ENCODE data around the gene SPAG6. TPM values are rescaled to one million over a fixed set of nuclear protein-coding genes. Genes with fewer than 3 reads are reported as not detected.

SPAG6 gene
- total and polyA plus RNA-seq, 2 donors (not counting 1 experiment from before 2014, with no cell fraction given) = not detected

DNA sequence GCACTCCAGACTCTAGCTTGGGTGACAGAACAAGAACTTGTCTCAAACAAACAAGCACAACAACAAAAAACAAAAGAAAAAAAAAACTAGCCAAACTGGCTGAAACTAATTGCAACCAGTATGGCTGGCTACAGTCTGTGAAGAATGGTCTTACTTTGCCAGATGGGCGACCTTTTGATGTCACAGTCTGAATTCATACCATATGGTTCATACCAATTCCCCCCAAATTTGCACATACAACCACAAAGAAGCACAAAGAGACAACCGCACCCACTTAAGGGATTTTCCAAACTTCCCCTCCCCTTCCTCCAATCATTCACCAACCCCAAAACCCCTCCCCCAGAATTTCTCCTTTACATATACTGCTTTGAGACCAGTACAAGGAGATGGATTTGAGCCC lies 114.2 kb downstream of the SPAG6 start:
- no peak overlapping the region for H3K9ac ChIP-seq (ENCODE audit: insufficient read depth, low read length)
- H3K4me3 ChIP-seq (replicated peaks in 1 of 4; ENCODE audit: control extremely low read depth in 1 of 4, insufficient read depth in 1 of 4, low read depth in 3 of 4, low read length in 4 of 4) = no peak overlapping the region
- H3K4me2 ChIP-seq (ENCODE audit: extremely low read depth, insufficient read depth, low read length) = no peak overlapping the region
- TF ChIP-seq CTCF (conservative IDR thresholded peaks at IDR 0.05 in 1 of 2, IDR thresholded peaks at IDR 0.05 in 1 of 2; ENCODE audit: low read depth in 1 of 2, low read length in 2 of 2) (no peak), EZH2 (IDR thresholded peaks at IDR 0.05; ENCODE audit: low read length, missing control alignments) (no peak)
- no peaks in the 10 kb centered on the region for H3K36me3 ChIP-seq (ENCODE audit: control insufficient read depth, insufficient read depth, low read length)
- DNase-seq (ENCODE audit: low read depth in 2 of 2) = no peak
- H4K20me1 ChIP-seq (ENCODE audit: control insufficient read depth, extremely low read depth, insufficient read depth, low read length) = no peaks in the 10 kb centered on the region
- H3K79me2 ChIP-seq (ENCODE audit: control insufficient read depth, insufficient read depth, low read length) = no peaks in the 10 kb centered on the region
- H3K27me3 ChIP-seq (ENCODE audit: control insufficient read depth, insufficient read depth, low read length) = no peaks in the 10 kb centered on the region
- H3K9me3 ChIP-seq (ENCODE audit: control insufficient read depth, insufficient read depth, low read depth, low read length) = no peaks in the 10 kb centered on the region
- H3K4me1 ChIP-seq (ENCODE audit: control insufficient read depth, extremely low read depth, insufficient read depth, low read length) = no peaks in the 10 kb centered on the region
- no peak overlapping the region for H3K27ac ChIP-seq (ENCODE audit: insufficient read depth, low read length)
- no peak overlapping the region for H2AFZ ChIP-seq (ENCODE audit: low read length)

GRCh38 chr10:22460101-22460500 lies 114.8 kb downstream of the SPAG6 start:
- Histone ChIP-seq H4K20me1 (ENCODE audit: control insufficient read depth, extremely low read depth, insufficient read depth, low read length) (no peaks in the 10 kb centered on the region), H3K79me2 (ENCODE audit: control insufficient read depth, insufficient read depth, low read length) (no peaks in the 10 kb centered on the region), H3K27ac (ENCODE audit: insufficient read depth, low read length) (no peak overlapping the region), H3K4me3 (replicated peaks in 1 of 4; ENCODE audit: control extremely low read depth in 1 of 4, insufficient read depth in 1 of 4, low read depth in 3 of 4, low read length in 4 of 4) (no peak overlapping the region), H3K4me2 (ENCODE audit: extremely low read depth, insufficient read depth, low read length) (no peak overlapping the region), H2AFZ (ENCODE audit: low read length) (no peak overlapping the region), H3K9ac (ENCODE audit: insufficient read depth, low read length) (no peak overlapping the region), H3K27me3 (ENCODE audit: control insufficient read depth, insufficient read depth, low read length) (no peaks in the 10 kb centered on the region), H3K9me3 (ENCODE audit: control insufficient read depth, insufficient read depth, low read depth, low read length) (no peaks in the 10 kb centered on the region), H3K4me1 (ENCODE audit: control insufficient read depth, extremely low read depth, insufficient read depth, low read length) (no peaks in the 10 kb centered on the region), H3K36me3 (ENCODE audit: control insufficient read depth, insufficient read depth, low read length) (no peaks in the 10 kb centered on the region)
- DNase-seq (ENCODE audit: low read depth in 2 of 2) = no peak
- TF ChIP-seq EZH2 (IDR thresholded peaks at IDR 0.05; ENCODE audit: low read length, missing control alignments) (no peak), CTCF (conservative IDR thresholded peaks at IDR 0.05 in 1 of 2, IDR thresholded peaks at IDR 0.05 in 1 of 2; ENCODE audit: low read depth in 1 of 2, low read length in 2 of 2) (no peak)

GRCh38 chr10:22460531-22461403 lies 115.5 kb downstream of the SPAG6 start:
- no peaks in the 10 kb centered on the region for H3K36me3 ChIP-seq (ENCODE audit: control insufficient read depth, insufficient read depth, low read length)
- H3K9ac ChIP-seq (ENCODE audit: insufficient read depth, low read length) = no peak overlapping the region
- H3K4me2 ChIP-seq (ENCODE audit: extremely low read depth, insufficient read depth, low read length) = no peak overlapping the region
- no peaks in the 10 kb centered on the region for H4K20me1 ChIP-seq (ENCODE audit: control insufficient read depth, extremely low read depth, insufficient read depth, low read length)
- no peaks in the 10 kb centered on the region for H3K27me3 ChIP-seq (ENCODE audit: control insufficient read depth, insufficient read depth, low read length)
- no peak for TF ChIP-seq EZH2 (IDR thresholded peaks at IDR 0.05; ENCODE audit: low read length, missing control alignments)
- no peak for TF ChIP-seq CTCF (conservative IDR thresholded peaks at IDR 0.05 in 1 of 2, IDR thresholded peaks at IDR 0.05 in 1 of 2; ENCODE audit: low read depth in 1 of 2, low read length in 2 of 2)
- DNase-seq (ENCODE audit: low read depth in 2 of 2) = no peak
- H3K79me2 ChIP-seq (ENCODE audit: control insufficient read depth, insufficient read depth, low read length) = no peaks in the 10 kb centered on the region
- no peak overlapping the region for H2AFZ ChIP-seq (ENCODE audit: low read length)
- no peaks in the 10 kb centered on the region for H3K9me3 ChIP-seq (ENCODE audit: control insufficient read depth, insufficient read depth, low read depth, low read length)
- H3K4me1 ChIP-seq (ENCODE audit: control insufficient read depth, extremely low read depth, insufficient read depth, low read length) = no peaks in the 10 kb centered on the region
- H3K27ac ChIP-seq (ENCODE audit: insufficient read depth, low read length) = no peak overlapping the region
- no peak overlapping the region for H3K4me3 ChIP-seq (replicated peaks in 1 of 4; ENCODE audit: control extremely low read depth in 1 of 4, insufficient read depth in 1 of 4, low read depth in 3 of 4, low read length in 4 of 4)
